ENCODE measurements around the gene KLHDC7A. TPM values are rescaled to one million over a fixed set of nuclear protein-coding genes. Genes with fewer than 3 reads are reported as not detected.

Gene KLHDC7A
- total RNA-seq, 1 experiment from 2014 or later: not detected

DNA sequence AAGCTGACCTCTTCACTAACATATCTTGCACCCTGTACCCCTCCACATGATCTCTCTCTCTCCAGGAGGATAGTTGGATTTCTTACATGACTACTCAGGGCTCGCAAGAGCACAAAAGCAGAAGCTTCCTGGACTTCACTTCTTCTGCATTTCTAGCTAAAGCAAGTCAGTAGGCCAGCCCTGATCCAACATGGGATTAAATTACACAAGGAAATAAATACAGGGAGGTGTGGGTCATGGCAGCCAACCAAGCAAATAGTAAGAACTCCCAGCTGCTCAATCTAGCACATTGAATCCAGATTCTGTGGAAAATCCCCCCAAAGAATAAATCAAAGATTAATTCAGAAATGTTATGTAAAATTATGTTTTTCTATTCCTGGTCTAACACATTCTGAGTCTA lies 33.3 kb downstream of the KLHDC7A start:
- no TSS peak for BruUV-seq (replicated peaks)
- intact Hi-C loops (cut with micrococcal nuclease; ENCODE audit: unreplicated experiment): no loop called here
- ChIA-PET CTCF (no interaction called here), POLR2A (ENCODE audit: low non-redundant PET) (no interaction called here)
- H3K27ac ChIP-seq (ENCODE audit: low read depth, low read length, poor library complexity, severe bottlenecking): no peak overlapping the region
- no peak for DNase-seq (ENCODE audit: low spot score)
- H3K4me3 ChIP-seq (ENCODE audit: low read depth, low read length, poor library complexity, severe bottlenecking): no peak overlapping the region
- H3K27me3 ChIP-seq (replicated peaks; ENCODE audit: insufficient read depth, low read depth, low read length, poor library complexity): no peaks in the 10 kb centered on the region
- H3K36me3 ChIP-seq (ENCODE audit: insufficient read depth, low read length, poor library complexity, severe bottlenecking): no peaks in the 10 kb centered on the region
- H3K9me3 ChIP-seq (ENCODE audit: low read depth, low read length, poor library complexity, severe bottlenecking): peaks cover 9% of the 10 kb centered on the region
- H3K4me1 ChIP-seq (ENCODE audit: insufficient read depth, low read length, poor library complexity, severe bottlenecking): no peaks in the 10 kb centered on the region
- TF ChIP-seq, protein P1, sequence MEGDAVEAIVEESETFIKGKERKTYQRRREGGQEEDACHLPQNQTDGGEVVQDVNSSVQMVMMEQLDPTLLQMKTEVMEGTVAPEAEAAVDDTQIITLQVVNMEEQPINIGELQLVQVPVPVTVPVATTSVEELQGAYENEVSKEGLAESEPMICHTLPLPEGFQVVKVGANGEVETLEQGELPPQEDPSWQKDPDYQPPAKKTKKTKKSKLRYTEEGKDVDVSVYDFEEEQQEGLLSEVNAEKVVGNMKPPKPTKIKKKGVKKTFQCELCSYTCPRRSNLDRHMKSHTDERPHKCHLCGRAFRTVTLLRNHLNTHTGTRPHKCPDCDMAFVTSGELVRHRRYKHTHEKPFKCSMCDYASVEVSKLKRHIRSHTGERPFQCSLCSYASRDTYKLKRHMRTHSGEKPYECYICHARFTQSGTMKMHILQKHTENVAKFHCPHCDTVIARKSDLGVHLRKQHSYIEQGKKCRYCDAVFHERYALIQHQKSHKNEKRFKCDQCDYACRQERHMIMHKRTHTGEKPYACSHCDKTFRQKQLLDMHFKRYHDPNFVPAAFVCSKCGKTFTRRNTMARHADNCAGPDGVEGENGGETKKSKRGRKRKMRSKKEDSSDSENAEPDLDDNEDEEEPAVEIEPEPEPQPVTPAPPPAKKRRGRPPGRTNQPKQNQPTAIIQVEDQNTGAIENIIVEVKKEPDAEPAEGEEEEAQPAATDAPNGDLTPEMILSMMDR (conservative IDR thresholded peaks at IDR 0.05; ENCODE audit: low read depth, low read length): no peak
- no peak for TF ChIP-seq EZH2 (IDR thresholded peaks at IDR 0.05; ENCODE audit: borderline replicate concordance, low read depth, low read length, poor library complexity, severe bottlenecking)

DNA sequence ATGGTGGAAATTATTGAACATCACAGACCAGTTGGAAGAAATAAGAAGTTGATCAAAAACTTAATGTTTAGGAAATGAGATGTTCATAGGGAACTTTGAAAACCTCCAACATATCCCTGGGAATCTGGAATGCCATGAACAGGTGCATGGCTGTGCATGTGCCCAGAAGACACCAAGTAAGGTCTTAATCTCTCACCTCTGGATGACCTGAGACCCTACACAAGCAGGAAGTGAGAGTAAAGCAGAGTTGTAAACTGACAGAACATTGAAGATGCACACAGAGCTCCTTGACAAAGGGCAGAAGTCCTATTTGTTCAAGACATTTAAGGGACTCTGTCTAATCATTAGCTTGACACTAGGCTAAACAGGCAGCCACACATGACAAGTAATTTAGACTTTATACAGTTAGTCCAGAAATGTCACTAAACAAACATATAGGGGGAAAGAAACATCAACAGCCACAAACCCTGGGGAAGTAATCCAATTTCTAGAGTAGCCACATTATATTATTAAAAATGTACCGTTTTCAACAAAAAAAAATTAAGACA lies 34.5 kb downstream of the KLHDC7A start:
- Histone ChIP-seq H3K36me3 (ENCODE audit: insufficient read depth, low read length, poor library complexity, severe bottlenecking) (no peaks in the 10 kb centered on the region), H3K9me3 (ENCODE audit: low read depth, low read length, poor library complexity, severe bottlenecking) (peaks cover 9% of the 10 kb centered on the region), H3K4me3 (ENCODE audit: low read depth, low read length, poor library complexity, severe bottlenecking) (no peak overlapping the region), H3K27ac (ENCODE audit: low read depth, low read length, poor library complexity, severe bottlenecking) (no peak overlapping the region), H3K27me3 (replicated peaks; ENCODE audit: insufficient read depth, low read depth, low read length, poor library complexity) (no peaks in the 10 kb centered on the region), H3K4me1 (ENCODE audit: insufficient read depth, low read length, poor library complexity, severe bottlenecking) (no peaks in the 10 kb centered on the region)
- BruUV-seq (replicated peaks): no TSS peak
- DNase-seq (ENCODE audit: low spot score): no peak
- intact Hi-C loops (cut with micrococcal nuclease; ENCODE audit: unreplicated experiment): no loop called here
- TF ChIP-seq, protein P1 (conservative IDR thresholded peaks at IDR 0.05; ENCODE audit: low read depth, low read length): no peak
- TF ChIP-seq EZH2 (IDR thresholded peaks at IDR 0.05; ENCODE audit: borderline replicate concordance, low read depth, low read length, poor library complexity, severe bottlenecking): no peak
- CTCF ChIA-PET: interaction anchor here (0.9 kb wide), 1 partner anchor 41 kb away, joined by 3 read pairs; no protein-coding TSS in a partner anchor
- POLR2A ChIA-PET (ENCODE audit: low non-redundant PET): no interaction called here

DNA sequence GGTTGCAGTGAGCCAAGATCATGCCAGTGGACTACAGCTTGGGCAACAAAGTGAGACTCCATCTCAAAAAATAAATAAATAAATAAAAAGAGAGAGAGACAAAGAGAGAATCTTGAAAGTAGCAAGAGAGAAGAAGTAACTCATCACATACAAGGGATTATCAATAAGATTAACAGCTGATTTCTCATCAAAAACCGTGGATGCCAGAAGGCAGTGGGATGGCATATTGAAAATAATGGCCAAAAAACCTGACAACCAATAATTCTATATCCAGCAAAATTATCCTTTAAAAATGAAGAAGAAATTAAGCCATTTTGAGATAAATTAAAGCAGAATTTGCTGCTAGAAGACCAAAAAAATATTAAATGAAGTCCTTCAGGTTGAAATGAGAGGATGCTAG lies 35.7 kb downstream of the KLHDC7A start:
- Histone ChIP-seq H3K4me3 (ENCODE audit: low read depth, low read length, poor library complexity, severe bottlenecking) (no peak overlapping the region), H3K27me3 (replicated peaks; ENCODE audit: insufficient read depth, low read depth, low read length, poor library complexity) (no peaks in the 10 kb centered on the region), H3K9me3 (ENCODE audit: low read depth, low read length, poor library complexity, severe bottlenecking) (peaks cover 9% of the 10 kb centered on the region), H3K27ac (ENCODE audit: low read depth, low read length, poor library complexity, severe bottlenecking) (no peak overlapping the region), H3K4me1 (ENCODE audit: insufficient read depth, low read length, poor library complexity, severe bottlenecking) (no peaks in the 10 kb centered on the region), H3K36me3 (ENCODE audit: insufficient read depth, low read length, poor library complexity, severe bottlenecking) (no peaks in the 10 kb centered on the region)
- ChIA-PET POLR2A (ENCODE audit: low non-redundant PET) (no interaction called here), CTCF (no interaction called here)
- DNase-seq (ENCODE audit: low spot score): no peak
- intact Hi-C loops (cut with micrococcal nuclease; ENCODE audit: unreplicated experiment): no loop called here
- no peak for TF ChIP-seq EZH2 (IDR thresholded peaks at IDR 0.05; ENCODE audit: borderline replicate concordance, low read depth, low read length, poor library complexity, severe bottlenecking)
- no TSS peak for BruUV-seq (replicated peaks)

Data from A673 (cell line).